DMS153 treated with DMSO at 0.1 percent for 48 hours (cell line): Measurements from ENCODE around the gene GOLGA6A.
A peak's percentile ranks its signal among the peaks of the same experiment; 100 is the strongest.
"Not testable (repeated sequence)": the region's sequence is repeated elsewhere in the genome, so short reads cannot be mapped to it uniquely, and the experiment has no call there.

Source experiments
- DNase-seq: peaks from one replicate; lab custom pipeline; 2025; ENCODE audit not compliant: unreplicated experiment; lab: John Stamatoyannopoulos, UW

Gene GOLGA6A, protein sequence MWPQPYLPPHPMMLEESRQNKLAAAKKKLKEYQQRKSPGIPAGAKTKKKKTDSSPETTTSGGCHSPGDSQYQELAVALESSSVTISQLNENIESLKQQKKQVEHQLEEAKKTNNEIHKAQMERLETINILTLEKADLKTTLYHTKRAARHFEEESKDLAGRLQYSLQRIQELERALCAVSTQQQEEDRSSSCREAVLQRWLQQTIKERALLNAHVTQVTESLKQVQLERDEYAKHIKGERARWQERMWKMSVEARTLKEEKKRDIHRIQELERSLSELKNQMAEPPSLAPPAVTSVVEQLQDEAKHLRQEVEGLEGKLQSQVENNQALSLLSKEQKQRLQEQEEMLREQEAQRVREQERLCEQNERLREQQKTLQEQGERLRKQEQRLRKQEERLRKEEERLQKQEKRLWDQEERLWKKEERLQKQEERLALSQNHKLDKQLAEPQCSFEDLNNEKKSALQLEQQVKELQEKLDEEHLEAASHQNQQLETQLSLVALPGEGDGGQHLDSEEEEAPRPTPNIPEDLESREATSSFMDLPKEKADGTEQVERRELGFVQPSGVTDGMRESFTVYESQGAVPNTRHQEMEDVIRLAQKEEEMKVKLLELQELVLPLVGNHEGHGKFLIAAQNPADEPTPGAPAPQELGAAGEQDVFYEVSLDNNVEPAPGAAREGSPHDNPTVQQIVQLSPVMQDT

DNA sequence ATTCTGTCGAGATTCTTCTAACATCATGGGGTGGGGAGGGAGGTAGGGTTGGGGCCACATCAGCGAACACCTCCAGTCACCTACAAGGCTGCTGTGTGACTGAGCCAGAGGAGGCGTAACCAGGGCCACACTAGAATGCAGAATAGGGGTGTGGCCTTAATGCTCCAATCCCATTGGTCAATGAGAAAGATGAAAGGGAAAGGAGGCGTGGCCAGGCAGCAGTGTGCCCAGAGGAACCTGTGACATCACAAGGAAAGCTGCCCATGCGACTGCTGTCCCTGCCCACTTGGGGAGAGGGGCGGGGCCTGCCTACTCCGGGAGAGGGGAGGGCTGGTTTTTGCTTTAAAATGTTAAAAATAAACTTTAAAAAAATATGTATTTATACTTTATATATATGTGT is at the start of gene GOLGA6A:
TSS of gene GOLGA6A (minus strand) at position 101 of the 400 bp plus-strand sequence. CDS start at position 60, 41 bp downstream.
- DNase-seq: not testable (repeated sequence)

DNA sequence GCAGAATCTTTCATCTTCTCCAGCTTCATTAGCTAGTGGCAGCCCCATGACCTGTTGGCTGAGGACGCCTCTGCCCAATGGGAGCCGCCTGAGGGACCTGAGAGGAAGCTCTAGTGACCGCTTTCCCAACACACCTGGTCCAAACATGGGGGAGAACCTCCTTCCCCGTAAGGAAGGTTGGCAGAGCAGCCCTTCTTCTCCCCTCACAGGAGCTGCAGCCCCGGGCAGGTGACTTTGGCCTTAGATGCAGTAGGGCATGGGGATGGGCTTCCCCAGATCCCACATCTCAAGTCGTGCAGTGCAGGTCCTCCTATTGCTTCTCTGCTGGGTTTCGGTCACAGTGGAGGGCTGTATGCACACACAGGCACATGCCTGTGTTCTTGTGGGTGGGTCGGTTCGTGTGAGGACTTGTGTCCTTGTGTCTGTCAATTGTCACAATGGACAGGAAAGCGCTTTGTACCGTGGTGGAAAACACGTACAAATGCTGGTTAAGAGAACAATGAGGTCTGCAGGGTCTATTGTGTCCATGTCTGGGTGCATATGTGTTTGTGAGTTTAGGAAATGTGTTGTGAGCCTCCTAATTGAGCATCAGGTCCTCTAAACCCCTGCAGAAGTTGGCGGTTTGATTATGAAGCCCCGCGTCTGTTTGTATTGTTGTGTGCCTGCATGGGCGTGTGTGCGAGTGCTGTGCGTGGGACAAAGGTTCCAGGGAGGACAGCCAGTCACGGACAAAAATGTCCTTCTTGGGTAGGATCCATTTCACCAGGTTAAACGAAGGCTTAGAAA is 49.5 kb upstream of the GOLGA6A start:
- no peak for DNase-seq

DNA sequence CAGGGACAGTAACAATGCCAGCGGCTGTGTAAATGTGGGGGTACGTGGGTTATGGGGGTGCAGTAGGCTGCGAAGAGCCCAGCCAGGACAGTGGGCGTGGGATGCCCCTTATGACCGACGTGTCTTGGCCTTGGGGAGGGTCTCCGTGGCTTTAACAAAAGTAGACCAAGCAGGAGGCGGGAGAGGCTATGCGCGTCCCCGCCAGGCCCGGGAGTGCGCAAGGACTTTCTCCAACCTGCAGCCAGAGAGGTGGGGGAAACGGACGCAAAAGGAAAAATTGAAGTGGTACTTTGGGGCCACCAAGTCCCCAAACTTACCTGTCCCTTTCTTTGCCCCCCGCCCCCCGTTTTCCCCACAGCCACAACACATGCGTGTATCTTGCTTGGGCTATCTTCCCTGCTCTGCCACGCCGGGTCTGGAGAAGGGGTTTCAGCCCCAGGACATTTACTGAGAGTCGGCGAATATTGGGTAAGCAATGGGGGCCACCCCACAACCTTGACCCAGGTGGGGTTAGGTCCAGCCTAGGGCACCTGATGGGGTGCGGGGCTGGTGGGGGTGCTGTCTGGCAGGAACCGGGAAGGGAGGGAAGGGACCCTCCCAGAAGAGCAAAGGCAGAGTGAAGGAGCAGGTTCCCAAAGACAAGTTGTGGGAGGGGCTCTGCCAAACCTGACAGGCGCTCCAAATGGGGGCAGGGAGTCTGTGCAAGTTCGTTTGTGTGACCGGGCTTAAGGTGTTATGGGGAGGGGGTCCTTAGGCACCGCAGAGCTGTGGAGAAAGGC is 48.7 kb upstream of the GOLGA6A start:
- DNase-seq: no peak

DNA sequence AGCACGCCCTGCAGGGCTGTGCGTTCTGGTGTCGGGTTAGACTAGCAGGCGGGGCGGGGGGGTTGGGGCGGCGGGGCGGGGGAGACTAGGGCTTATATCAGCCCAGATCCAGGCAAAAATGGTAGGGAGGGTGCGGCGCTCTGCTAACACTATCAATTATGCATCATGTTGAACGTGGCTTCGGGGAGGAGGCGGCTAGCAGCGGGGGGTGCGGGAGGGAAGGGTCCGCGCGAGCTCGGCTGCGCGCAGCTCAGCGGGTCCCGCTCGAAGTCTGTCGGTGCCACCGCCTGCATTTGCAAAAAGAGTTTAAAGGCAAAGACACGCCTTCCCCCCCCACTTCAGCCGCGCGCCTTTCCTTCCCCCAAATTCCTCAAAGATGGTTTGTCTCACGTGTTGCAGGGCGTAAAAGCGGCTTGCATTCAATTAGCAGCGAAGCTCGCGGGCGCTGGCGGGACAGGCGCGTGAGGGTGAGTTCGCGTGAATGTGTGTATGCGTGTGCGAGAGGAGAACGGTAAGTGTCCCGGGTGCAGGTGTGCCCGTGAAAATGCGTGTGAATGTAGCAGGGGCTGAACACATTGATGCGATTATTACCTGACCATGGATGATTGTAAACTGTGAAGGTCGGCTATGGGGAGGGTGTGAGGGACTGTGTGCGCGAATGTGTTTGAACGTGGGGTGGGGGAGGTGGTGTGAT is 48.0 kb upstream of the GOLGA6A start, which contains the start of gene ISLR2:
TSS of gene ISLR2 (plus strand) at position 432 of the 694 bp plus-strand sequence. CDS start 2,169 bp downstream, outside the sequence.
- DNase-seq: no peak

DNA sequence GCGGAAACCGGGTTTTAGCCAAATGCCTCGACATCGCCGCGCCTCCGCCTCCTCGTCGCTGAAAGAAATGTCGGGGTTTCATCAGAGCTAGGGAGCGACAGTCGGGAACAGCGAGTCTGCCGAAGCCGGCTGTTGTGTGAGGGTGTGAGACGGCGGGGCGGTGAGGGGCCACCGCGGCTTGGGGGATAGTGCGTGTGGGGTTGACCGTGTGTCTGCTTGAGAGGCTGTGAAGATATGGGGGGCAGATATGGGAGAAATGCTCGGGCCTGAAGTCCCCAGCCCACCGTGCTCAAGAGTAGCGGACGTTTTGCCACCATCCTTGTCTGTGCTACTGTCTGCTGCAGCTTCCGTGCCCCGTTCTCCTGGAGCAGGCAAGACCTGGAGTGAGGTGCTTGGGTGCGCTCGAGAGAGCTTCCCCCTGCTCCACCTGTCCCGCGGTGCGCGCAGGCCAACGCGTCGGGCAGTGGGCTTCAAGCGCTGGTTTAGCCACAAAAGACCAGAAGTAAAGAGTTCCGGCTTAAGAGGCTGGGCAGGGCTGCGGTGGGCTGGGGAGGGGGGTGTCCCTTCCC is 47.3 kb upstream of the GOLGA6A start:
- DNase-seq: no peak

DNA sequence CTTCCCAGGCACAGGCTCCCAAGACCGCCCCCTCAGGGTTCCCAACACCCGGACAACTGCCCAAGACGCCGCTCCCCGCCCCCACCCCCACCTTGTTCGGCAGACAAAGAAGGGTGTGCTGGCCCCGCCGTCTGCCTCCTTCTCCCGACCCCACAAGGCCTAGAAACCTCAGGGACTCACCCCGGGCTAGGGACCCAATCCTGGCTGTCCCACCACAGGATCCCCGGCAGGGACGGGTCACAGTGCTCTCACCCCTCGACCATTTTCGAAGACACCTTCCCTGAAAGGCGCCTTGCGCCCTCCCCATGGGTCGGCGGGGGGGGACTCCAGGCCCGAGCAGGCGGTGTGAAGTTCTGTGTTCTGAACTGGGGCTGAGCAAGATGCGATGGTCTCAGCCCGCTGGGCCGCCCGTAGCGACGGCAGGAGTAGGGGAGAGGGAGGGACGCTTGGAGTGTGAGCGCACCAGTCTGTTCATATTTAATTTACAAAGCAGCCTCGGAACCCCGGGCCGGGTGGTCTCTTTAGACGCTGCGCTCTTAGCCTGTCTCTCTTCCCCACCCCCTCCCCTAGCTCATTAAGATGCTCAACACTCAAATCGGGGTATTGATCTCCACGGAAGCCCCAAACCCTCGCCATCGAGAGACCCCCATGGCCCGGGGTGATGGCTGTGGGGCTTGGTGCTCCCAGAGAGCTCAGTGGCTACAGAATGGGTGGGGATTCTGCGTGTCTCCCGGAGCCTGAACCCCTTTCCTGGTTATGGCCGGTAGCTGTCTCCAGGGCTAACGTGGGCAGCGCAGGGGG is 46.6 kb upstream of the GOLGA6A start:
- no peak for DNase-seq

DNA sequence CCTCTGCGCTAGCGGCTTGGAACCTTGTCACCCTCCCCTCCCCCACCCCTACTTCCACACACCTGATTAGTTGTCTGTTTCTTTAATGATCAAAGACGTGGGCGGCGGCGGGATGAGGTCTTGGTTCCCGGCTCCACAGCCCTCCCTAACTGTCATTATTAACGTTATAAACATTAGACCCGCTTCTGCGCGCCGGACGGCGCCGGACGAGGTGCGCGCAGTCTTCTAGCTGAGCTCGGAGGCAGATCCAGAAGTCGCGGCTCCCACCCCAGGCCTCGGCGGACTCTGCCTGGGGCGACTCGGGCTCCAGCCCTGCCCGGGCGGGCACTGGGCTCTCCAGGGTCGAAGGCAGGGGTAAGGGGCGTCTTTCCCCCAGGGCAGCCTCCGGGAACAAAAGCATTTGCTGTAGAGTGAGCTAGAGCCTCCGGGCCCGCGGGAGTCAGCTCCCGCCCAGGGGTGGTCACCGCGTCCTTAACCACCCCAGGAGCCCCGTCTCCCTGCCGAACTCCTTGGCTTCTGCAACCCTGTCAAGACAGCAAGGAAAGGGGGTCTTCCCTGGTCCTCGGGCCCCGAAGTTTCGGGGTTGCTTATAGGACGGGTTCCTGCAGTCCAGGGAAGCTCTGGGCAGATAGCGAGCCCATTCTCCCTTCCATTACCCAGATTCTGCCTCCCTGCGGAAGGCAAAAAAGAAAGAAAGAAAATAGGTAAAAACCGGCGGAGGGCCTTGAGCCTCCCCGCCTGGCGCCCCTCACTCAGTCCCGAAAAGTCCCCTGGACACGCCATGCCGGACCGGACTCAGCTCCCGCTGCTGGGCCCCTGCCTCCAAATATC is 45.8 kb upstream of the GOLGA6A start:
- DNase-seq: no peak

DNA sequence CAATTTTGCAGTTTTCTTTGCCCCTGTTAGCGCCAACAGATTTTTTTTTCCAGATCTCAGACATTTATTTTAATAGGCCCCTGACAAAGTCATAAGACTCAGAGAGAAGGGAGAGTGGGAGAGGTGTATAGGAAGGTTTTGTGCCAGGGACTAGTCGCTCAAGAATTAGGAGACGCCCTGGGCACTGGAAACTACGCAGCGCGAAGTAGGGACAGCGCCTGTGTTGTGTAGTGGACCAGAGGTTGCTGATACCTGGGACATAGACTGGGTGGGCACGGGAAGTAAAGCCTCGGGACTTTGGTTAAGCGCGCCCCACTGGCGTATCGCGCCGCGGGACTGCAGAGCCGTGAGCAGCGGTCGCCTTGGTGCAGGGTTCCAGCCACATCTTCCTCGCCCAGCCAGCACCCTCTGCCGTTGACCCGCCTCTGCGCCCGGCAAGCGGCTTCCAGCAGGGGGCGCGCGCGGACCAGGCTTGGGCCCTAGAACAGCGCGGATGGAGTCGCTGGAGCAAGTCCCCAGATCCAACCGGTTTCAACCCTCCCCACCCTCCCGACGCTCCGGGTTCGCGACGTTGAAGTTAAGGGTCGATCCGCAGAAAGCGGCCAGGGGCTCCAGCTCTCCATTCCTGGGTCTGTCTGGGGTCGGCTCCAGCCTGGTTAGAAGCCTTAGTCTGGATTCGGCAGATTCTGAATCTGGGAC is 45.1 kb upstream of the GOLGA6A start:
- DNase-seq: peak; percentile 58

DNA sequence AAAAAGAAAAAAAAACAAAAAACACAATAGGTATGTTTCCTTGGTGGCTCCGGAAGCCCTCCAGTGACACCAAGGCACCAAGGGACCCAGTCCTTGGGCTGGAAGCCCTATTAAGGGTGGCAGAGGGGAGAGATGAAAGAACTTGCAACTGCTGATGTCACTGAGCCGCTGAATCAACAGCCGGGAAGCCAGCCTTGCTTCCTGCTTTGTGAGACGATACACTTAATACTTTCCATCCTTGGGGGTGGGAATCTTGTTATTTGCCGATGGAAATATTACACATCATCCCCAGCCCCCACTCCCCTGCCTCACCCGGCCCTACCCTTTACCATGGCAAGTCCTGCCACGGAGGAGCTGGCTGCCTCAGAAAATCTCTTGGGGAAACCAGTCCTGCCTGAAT is 42.4 kb upstream of the GOLGA6A start:
- DNase-seq: no peak

DNA sequence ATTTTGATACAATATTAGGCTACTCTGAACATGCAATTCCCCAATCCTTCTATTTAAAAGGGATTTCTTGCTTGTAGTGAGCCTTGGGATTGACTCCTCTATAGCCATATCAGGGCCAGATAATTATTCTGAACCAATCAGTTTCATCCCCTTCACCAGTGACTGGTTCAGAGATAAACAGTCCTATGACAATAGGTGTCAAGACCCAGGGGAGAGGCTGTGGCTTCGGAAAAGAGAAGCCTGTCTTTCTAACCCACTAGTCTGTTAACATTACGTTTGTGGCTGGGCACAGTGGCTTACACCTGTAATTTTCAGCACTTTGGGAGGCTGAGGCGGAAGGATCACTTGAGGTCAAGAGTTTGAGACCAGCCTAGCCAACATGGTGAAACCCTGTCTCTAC is 41.8 kb upstream of the GOLGA6A start:
- no peak for DNase-seq

DNA sequence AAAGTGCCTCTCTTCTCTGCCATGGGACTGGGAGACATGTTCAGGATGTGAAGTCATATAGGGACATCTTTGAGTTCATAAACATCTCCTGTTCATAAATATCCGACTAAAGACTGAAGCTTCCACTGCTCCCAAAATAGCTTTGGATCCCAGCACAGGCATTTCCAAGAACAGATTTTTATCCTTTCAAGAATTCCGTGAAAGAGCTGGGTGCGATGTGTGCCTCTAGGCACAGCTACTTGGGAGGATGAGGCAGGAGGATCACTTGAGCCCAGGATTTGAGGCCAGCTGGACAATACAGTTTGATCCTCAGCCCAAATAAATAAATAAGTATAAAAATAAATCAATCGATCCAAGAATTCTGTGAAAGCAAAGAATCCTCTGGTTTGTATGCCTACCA is 41.3 kb upstream of the GOLGA6A start:
- no peak for DNase-seq

DNA sequence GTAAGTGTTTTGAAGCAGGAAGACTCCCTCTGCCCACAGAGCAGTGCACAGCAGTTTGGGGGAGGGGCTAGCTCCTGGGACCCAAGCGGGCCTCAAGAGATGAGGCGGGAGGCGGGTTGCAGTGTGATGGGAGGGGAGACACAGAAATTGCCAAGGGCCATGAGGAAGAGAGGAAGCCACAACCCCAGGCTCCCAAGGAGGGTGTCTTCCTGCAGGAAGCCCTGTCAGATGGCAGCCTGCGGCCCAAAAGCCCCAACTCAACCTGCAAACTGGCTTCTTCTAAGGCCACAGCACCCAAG is 40.7 kb upstream of the GOLGA6A start:
- no peak for DNase-seq

DNA sequence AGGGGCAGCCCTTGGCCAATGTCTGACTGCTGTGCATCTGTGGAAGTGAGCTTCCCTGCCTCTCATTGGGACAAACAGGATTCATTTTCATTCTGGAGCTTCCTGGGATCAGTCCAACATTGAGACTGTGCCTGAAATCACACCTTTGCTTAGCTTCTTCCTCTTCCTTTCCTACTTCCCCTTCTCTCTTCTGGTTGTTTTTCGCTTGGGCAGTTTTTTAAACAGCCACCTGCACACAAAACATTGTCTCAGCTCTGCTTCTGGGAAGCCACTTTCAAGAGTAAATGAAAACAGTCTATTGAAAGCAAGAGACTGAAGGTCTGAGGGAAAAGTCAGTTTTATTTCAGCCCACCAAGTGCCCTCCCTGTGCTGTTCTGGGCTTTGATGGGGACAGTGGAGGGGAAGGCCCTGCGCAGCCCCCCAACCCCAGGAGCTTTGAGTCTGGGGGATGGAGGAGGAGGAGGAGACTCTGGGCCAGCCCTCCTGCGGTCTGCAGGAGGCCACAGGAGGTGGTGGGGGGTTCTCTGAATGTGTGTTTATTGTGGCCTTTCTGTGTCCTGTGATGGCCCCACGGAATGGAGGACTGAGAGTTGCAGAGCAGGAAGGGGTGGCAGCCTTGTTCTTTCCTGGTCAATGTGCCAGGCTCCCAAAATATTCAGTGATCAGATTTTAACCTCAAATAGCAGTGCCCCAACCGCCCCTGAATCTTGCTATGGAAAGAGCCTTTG is 40.2 kb upstream of the GOLGA6A start:
- no peak for DNase-seq

DNA sequence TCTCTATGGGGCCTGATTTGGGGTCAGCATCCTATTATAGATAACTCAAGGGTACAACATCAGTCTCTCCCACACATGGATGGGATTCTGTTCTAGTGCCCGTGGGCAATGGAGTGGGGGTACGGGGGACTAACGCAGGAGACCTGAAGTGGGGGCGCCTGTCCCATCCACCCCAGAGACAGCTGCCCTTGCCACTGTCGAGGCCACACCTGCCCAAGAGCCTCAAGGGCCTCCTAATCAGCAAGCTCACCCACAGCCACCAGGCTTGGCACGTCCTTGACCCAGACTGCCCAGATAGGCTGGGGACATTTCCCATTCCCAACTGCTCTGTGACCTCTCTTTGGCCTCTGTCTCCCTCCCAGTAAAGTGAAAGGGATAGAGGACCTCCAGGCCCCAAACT is 39.5 kb upstream of the GOLGA6A start:
- DNase-seq: no peak

DNA sequence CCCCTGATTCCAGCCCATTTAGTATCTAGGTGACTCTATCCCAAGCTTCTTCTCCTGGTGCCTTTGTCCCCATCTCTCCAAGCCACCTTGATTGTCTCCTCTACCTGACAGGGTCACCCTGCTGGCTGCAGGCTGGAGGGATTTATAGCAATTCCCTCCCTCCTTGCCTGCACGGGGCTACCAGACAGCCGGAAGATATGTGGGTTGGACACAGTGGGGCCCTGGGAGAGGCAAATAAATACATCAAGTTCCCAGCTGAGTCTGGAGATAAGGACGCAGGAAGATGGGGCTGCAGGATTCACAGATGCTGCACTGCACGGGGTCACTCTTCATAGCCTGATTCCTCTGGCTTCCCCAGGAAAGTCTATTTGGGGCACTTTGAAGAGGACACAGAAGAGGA is 38.7 kb upstream of the GOLGA6A start:
- no peak for DNase-seq

DNA sequence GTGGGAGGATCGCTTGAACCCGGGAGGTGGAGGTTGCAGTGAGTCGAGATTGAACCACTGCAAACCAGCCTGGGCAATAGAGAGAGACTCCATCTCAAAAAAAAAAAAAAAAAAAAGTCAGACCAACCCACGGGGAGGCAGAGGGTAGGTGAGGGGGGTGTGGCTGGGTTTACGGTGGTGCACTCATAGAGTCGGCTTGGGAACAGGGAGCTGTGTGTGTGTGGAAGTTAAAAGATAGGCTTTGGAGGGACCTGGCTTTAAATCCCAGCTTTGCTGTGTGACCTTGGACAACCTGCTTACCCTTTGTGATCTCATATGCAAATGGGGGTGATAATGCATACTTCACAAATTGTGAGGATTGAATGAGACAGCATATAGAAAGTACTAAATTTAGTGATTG is 38.1 kb upstream of the GOLGA6A start:
- DNase-seq: no peak

DNA sequence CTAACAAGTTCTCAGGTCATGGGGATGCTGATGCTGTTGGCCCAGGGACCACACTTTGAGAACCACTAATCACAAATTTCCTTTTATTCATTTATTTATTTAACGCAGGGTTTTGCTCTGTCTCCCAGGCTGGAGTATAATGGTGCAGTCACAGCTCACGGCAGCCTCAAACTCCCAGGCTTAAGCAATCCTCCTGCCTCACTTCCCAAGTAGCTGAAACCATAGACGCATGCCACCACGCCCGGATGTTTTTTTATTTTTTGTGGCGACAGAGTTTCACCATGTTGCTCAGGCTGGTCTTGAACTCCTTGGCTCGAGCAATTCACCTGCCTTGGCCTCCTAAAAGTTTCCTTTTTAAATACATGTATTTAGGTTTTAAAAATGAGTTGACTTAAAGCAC is 27.4 kb upstream of the GOLGA6A start:
- DNase-seq: no peak
